ENCODE data around the gene CRTC3.

CRTC3 gene

GRCh38 chr15:90690585-90690984, 160.9 kb downstream of the CRTC3 start:
- intact Hi-C loops (cut with DNase I; ENCODE audit: low total_unique reads): loop anchor here (5.0 kb wide), 1 partner anchor 43 kb away; no protein-coding TSS in a partner anchor
- H3K9me3 ChIP-seq: no peaks in the 10 kb centered on the region
- no peak overlapping the region for H3K27ac ChIP-seq
- TF ChIP-seq CTCF (IDR thresholded peaks at IDR 0.05): no peak
- H3K4me3 ChIP-seq: no peak overlapping the region
- H3K4me1 ChIP-seq: no peaks in the 10 kb centered on the region
- H3K27me3 ChIP-seq: no peaks in the 10 kb centered on the region
- H3K36me3 ChIP-seq: no peaks in the 10 kb centered on the region
- no peak for DNase-seq

- no peak overlapping the region for H3K4me3 ChIP-seq
- no peak for DNase-seq
- no peaks in the 10 kb centered on the region for H3K9me3 ChIP-seq
- H3K36me3 ChIP-seq: no peaks in the 10 kb centered on the region
- no peaks in the 10 kb centered on the region for H3K4me1 ChIP-seq
- no peak overlapping the region for H3K27ac ChIP-seq
- H3K27me3 ChIP-seq: no peaks in the 10 kb centered on the region
- intact Hi-C loops (cut with DNase I; ENCODE audit: low total_unique reads): loop anchor here (5.0 kb wide), 1 partner anchor 44 kb away; no protein-coding TSS in a partner anchor
- TF ChIP-seq CTCF (IDR thresholded peaks at IDR 0.05): no peak
These were observed 161.6 kb downstream of the CRTC3 start for GRCh38 chr15:90691369-90691768.

- H3K27me3 ChIP-seq: no peaks in the 10 kb centered on the region
- H3K36me3 ChIP-seq: no peaks in the 10 kb centered on the region
- H3K4me1 ChIP-seq: no peaks in the 10 kb centered on the region
- DNase-seq: no peak
- intact Hi-C loops (cut with DNase I; ENCODE audit: low total_unique reads): loop anchor here (5.0 kb wide), 1 partner anchor 45 kb away; no protein-coding TSS in a partner anchor
- H3K4me3 ChIP-seq: no peak overlapping the region
- H3K9me3 ChIP-seq: no peaks in the 10 kb centered on the region
- no peak for TF ChIP-seq CTCF (IDR thresholded peaks at IDR 0.05)
- H3K27ac ChIP-seq: no peak overlapping the region
These were observed 162.5 kb downstream of the CRTC3 start for GRCh38 chr15:90691982-90692773.

Data from tibial artery (tissue), 4 donors.